Measurements from ENCODE around the gene MRGPRG. TPM values are rescaled to one million over a fixed set of nuclear protein-coding genes. Genes with fewer than 3 reads are reported as not detected.

Gene MRGPRG
- total and polyA plus RNA-seq, 9 of the 15 experiments (the other 6 are each of a cell fraction or from before 2014, with no cell fraction given): not detected

- peak in 1 of 2 experiments; percentile 84; a peak in 2 of 4 replicates for TF ChIP-seq ZMIZ1 (IDR thresholded peaks at IDR 0.05; ENCODE audit: low read depth in 2 of 2, low read length in 2 of 2)
- TF ChIP-seq E2F6 (IDR thresholded peaks at IDR 0.05; ENCODE audit: borderline replicate concordance in 1 of 2, extremely low read depth in 1 of 2, insufficient read depth in 1 of 2, insufficient read length in 1 of 2, low read depth in 1 of 2, low read length in 1 of 2, poor library complexity in 1 of 2, severe bottlenecking in 1 of 2): peak; percentile 87 to 90
- no peak for TF ChIP-seq ZNF23 (CRISPR knock-in tag; IDR thresholded peaks at IDR 0.05)
- TF ChIP-seq ZKSCAN3 (CRISPR knock-in tag; IDR thresholded peaks at IDR 0.05): no peak
- TF ChIP-seq RNF219 (CRISPR knock-in tag; IDR thresholded peaks at IDR 0.05): no peak
- peak; percentile 58; the same call in 1 of the 2 replicates for TF ChIP-seq ATF3 (IDR thresholded peaks at IDR 0.05)
- peak; percentile 82 for TF ChIP-seq ATF3 (CRISPR knock-in tag; conservative IDR thresholded peaks at IDR 0.05)
- TF ChIP-seq, protein P1, sequence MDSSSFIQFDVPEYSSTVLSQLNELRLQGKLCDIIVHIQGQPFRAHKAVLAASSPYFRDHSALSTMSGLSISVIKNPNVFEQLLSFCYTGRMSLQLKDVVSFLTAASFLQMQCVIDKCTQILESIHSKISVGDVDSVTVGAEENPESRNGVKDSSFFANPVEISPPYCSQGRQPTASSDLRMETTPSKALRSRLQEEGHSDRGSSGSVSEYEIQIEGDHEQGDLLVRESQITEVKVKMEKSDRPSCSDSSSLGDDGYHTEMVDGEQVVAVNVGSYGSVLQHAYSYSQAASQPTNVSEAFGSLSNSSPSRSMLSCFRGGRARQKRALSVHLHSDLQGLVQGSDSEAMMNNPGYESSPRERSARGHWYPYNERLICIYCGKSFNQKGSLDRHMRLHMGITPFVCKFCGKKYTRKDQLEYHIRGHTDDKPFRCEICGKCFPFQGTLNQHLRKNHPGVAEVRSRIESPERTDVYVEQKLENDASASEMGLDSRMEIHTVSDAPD (CRISPR knock-in tag; IDR thresholded peaks at IDR 0.05): no peak
- TF ChIP-seq FIP1L1 (IDR thresholded peaks at IDR 0.05; ENCODE audit: low read depth, low read length, poor library complexity, severe bottlenecking): no peak
- no peak for TF ChIP-seq KAT2B (IDR thresholded peaks at IDR 0.05; ENCODE audit: low read depth, low read length)
- no peak for TF ChIP-seq HIVEP1 (CRISPR knock-in tag; IDR thresholded peaks at IDR 0.05)
- TF ChIP-seq CBFB (CRISPR knock-in tag; IDR thresholded peaks at IDR 0.05): peak; percentile 97
- TF ChIP-seq PREB (CRISPR knock-in tag; IDR thresholded peaks at IDR 0.05): no peak
- peak; percentile 82 for TF ChIP-seq MYNN (IDR thresholded peaks at IDR 0.05)
- TF ChIP-seq MYNN (CRISPR knock-in tag; IDR thresholded peaks at IDR 0.05): no peak
- peak; percentile 98 for TF ChIP-seq EGR1 (conservative IDR thresholded peaks at IDR 0.05)
Measured at GRCh38 chr11:3169255-3170043, 49.2 kb downstream of the MRGPRG start (continued).

Measured in K562 (cell line).